ENCODE data around the gene MTMR2.

The MTMR2 gene

GRCh38 chr11:95805869-95806268 lies 118.0 kb downstream of the MTMR2 start:
- no peak for DNase-seq

DNA sequence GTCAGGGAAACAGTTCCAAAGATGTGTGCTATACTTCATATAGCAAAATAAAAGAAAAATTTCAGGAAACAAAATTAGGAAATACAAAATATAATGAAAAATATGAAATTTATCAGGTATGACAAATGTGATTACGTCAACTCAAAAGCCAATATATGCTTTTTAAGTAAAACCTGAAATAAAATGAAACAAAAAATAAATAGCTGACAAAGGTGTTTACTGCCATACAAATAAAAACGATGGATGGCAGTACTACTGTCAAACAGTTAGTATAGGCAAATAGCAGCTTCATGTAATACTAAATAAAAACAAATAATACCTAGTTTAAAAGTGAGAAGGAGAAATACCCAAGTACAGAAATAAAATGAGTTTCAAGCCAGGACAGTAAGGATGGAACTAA lies 119.9 kb downstream of the MTMR2 start:
- no peak for DNase-seq

DNA sequence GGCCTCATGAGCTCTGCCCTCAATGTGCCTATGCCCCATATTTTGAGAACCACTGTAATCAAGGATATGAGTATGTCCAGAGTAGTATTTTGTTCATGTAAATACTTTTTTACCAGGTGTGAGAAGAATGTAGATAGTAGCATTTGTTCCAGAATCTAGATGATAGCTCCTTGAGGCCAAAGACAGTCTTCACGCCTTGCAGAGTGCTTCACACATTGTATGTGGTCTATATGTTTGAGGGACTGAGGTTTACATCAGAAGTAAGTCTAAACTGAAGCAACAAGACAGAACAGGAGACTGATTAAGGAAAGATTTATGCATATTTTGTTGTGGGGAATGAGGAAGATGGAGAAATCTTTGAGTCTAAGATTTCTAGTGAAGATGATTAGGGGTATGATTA lies 121.1 kb downstream of the MTMR2 start:
- no peak for DNase-seq

DNA sequence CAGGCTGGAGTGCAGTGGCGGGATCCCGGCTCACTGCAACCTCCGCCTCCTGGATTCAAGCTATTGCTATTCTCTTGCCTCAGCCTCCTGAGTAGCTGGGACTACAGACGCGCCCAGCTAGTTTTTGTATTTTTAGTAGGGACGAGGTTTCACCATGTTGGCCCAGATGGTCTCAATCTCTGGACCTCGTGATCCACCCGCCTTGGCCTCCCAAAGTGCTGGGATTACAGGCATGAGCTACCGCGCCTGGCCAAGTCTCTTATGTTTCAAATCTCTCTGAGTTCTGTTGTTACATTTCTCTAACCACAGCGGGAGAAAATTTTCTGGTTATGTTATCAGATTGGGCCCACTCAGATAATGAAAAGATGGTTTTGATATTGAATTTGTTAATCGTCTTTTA lies 123.5 kb downstream of the MTMR2 start:
- DNase-seq, result no peak

- DNase-seq, result no peak
Observed at GRCh38 chr11:95799546-95799945, 124.4 kb downstream of the MTMR2 start.

DNA sequence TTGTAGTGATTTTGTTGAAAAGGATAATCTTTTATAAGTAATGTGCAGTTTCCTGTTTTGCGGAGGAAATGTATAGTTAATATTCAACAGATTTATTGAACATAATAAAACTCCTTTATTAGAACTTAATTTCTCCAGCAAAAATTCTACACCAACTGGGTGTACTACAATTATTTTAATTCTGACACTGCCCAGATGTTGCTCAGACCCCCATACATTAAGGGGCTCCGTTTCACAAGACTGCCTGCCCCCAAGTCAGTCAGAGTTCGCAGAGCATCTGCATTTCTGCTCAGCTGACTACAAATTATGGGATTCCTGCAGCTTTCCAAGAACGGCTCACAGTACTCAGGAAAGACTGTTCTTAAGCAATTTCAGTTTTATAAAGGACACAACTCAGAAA lies 127.4 kb downstream of the MTMR2 start:
- DNase-seq, result no peak

GRCh38 chr11:95795627-95796295 lies 128.1 kb downstream of the MTMR2 start:
- DNase-seq, result no peak

DNA sequence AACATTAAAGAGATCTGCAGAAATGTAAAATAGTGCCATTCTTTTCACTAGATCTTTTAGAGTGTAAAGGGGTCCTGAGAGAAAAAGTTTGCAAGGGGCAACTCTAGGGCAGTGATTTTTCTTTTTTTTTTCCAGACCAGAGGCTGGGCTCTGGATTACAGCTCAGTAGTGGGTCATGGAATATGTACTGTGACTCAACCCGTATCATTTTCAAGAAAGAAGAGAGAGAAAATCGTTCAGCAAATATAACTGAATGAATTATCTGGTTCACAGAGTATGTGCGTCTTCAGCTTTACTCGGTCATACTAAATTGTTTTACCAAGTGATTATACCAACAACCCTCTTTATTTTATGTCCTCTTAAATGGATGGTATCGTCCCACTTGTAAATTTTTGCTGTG lies 129.8 kb downstream of the MTMR2 start:
- no peak for DNase-seq

- DNase-seq, result peak; percentile 15
Observed at GRCh38 chr11:95793116-95793515, 130.8 kb downstream of the MTMR2 start.

DNA sequence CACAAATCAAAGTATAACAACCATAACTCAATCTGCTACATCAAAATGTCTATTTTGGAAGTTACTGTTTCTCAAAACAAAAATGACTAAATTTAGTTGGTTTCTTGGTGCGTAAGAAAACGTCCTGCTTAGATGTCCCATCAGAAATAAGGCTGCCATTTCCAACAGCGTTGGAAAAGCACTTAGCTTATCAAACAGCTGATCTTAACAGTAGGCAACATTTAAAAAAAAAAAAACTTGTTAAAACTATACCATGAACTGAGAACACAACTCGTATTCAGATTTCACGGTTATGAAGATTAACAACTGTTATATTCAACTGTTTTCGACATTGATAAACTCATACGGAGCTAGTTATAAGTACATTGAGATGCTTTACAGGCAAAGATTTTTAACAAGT lies 131.2 kb downstream of the MTMR2 start:
- DNase-seq, result no peak

- DNase-seq, result no peak
Observed at GRCh38 chr11:95792200-95792599, 131.7 kb downstream of the MTMR2 start.

DNA sequence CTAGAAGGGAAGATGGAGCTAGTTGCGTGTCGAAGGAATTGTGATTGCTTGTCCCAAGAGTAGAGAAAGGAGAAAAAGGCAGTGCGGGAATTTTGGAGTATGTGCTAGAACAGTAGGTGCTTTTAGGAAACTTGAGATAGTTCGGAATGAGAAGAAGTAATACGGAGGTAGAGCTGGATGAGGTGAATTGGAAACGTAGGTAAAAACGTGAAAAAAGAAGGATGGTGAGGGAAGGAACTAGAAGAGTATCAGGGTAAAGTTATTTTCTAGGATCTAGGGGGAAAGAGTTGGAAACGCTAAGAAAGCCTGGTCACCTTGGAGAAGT lies 132.2 kb downstream of the MTMR2 start:
- no peak for DNase-seq

DNA sequence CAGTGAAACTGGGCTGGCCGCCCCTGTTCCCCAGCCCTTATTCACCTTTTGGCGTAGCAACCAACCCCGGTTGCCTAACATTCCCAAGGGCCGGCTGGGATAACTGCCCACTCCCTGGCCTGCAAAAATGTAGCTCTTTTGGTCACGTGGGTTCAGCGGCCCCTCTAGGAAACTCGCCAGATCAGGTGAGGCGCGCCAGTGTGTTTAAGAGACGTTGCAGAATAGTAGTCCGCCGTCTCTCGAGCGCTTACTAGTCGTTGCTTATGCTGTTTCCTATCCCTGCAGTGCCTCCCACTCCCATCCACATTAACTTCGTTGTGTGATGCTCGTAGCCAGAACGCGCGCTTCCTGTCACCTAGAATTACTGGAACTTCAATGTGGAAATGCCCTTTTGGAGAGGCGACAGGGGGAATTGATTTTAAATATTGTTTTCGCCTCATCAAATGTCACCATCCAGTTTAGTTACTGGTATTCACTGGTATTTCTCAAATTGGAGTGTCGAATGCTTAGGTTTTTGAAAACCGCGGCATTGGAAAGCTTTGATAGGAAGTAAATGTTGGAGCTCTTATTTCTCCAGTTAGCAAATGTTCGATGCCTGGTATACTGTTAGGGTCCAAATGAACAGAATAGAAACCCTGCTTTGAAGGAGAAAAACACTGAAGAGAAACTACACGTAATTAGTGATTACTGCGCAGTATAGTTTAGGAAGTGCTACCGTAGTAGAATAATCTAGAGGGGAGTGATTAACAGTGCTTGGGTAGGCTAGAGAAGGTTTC lies 132.8 kb downstream of the MTMR2 start:
- peak; percentile 40 for DNase-seq

DNA sequence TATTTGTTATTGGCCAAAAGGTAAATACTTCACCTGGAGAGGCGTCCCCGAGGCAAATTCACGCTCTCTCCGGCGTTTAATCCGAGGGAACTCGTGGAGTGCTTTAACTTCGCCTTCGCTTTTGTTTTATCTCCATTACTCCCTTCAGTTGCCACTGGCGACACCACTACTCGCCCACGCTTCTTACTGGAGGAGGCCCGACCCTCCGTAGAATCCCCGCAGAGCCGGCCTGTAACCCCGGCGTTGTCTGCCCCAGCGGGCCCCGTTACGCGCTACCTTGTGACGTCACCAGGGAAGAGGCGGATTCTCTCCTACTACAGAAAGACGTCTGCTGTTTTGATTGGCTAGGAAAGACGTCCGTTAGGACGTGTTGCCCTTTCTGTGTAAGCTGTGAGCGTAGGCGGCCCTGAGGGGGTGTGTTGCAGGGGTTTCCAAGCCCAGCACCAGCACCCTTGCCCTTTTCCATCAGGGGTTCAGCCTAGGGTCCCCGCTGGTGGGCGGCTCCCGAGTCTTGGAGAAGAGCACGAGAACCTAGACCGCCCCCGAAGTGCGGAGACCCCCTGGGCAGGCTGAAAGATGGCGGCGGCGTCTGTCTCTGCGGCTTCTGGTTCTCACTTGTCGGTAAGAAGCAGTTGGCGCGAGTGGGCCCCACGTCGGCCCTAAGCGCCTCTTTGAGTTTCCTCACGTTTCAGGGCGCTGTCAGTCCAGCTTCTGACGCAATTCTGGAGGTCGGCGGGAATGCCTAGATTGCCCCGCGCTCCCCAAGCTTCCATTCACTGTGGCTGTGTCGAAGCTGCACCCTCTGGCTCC lies 133.6 kb downstream of the MTMR2 start, which contains the start of gene CEP57:
TSS of gene CEP57 (plus strand) at position 376 of the 810 bp plus-strand sequence. CDS start at position 577, 201 bp downstream.
- peak; percentile 99 for DNase-seq

GRCh38 chr11:95789506-95790122 lies 134.3 kb downstream of the MTMR2 start, which contains the start of gene FAM76B:
FAM76B (minus strand) TSS chr11:95789782; CDS start chr11:95789478, 304 bp downstream.
- peak; percentile 100 for DNase-seq

DNA sequence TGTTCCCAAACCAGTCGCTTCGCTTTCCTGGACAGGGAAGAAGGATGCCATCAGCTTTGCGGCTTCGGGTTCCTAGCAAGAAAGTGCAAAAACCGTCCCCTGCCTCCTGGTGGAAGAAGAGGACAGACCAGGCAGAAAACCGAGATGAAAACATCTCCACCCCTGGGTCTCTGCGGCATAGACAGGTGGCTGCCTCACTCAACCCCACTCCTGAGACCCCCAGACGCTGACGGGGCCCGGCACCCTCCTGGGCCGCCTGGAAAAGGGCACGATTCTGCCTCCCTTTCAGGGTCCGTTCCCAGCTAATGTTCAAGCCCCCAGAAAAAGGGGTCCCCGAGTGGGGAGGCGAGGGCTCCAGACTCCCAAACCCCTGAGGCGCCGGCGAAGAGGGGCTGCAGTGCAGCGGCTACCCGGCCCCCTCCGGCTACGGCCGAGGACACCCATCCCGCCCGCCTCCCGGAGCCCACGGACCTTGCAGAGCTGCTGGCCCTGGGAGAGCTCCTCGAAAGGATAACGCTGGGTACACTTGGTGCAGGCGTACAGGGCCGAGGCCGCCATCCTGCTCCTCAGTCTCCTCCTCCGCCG lies 134.9 kb downstream of the MTMR2 start:
- DNase-seq, result peak; percentile 39
